Heart left ventricle (tissue), 16 donors: ENCODE results near the gene MDM4. TPM values are rescaled to one million over a fixed set of nuclear protein-coding genes. Genes with fewer than 3 reads are reported as not detected.

Experiments
- ATAC-seq, 4 donors: fragments of 200-7000 bp; cut with Tn5 transposase; one replicate each; pipeline ENCODE4 v1.9.1; 2020 to 2022; ENCODE audit warnings: moderate library complexity in 4 of 4, mild to moderate bottlenecking in 3 of 4, moderate number of reproducible peaks in 1 of 4
- DNase-seq, 5 donors: peaks; one replicate each; pipeline ENCODE4 v3.0.0-alpha.2; 2020
- H3K27ac ChIP-seq, 12 donors: fragments of 200-600 bp; sonication (generic) in 4 of 12; one replicate each; pipeline versions ENCODE4 v1.5.0 to v1.8.0; 2016 to 2022; ENCODE audit warnings: mild to moderate bottlenecking in 2 of 12
- H3K27me3 ChIP-seq, 9 donors: fragments of 200-600 bp; sonication (generic) in 2 of 9; one replicate each; pipeline versions ENCODE4 v1.5.1 to v1.8.0; 2016 to 2022; ENCODE audit warnings: mild to moderate bottlenecking in 3 of 9
- H3K36me3 ChIP-seq, 9 donors: fragments of 200-600 bp; sonication (generic) in 2 of 9; one replicate each; pipeline versions ENCODE4 v1.5.0 to v1.8.0; 2018 to 2022; ENCODE audit warnings: mild to moderate bottlenecking in 2 of 9
- H3K4me1 ChIP-seq, 12 donors: fragments of 200-600 bp; sonication (generic) in 4 of 12; one replicate each; pipeline versions ENCODE4 v1.5.0 to v1.8.0; 2016 to 2022; ENCODE audit warnings: mild to moderate bottlenecking in 3 of 12
- H3K4me3 ChIP-seq, 12 donors: fragments of 200-600 bp; sonication (generic) in 4 of 12; one replicate each; pipeline versions ENCODE4 v1.5.0 to v1.8.0; 2017 to 2022; ENCODE audit warnings: mild to moderate bottlenecking in 9 of 12, moderate library complexity in 4 of 12
- H3K9me3 ChIP-seq, 12 donors: fragments of 200-600 bp; sonication (generic) in 4 of 12; one replicate each; pipeline versions ENCODE4 v1.5.0 to v1.8.0; 2016 to 2022; ENCODE audit warnings: mild to moderate bottlenecking in 1 of 12
- CTCF ChIP-seq, 12 donors: fragments of 200-600 bp; sonication (generic) in 4 of 12; IDR thresholded peaks; one replicate each; pipeline versions ENCODE4 v1.5.0 to v1.8.0; 2018 to 2022; ENCODE audit warnings: antibody characterized with exemption in 12 of 12, mild to moderate bottlenecking in 5 of 12
- POLR2A ChIP-seq, 2 donors: fragments of 450-650 bp; IDR thresholded peaks; one replicate each; pipeline ENCODE4 v1.6.1; 2017; ENCODE audit warnings: antibody characterized with exemption in 2 of 2, mild to moderate bottlenecking in 2 of 2, moderate library complexity in 2 of 2
- WGBS, 4 donors: extraction: QIAGEN DNeasy Blood & Tissue Kit in 2 of 4; methylation state at CpG; one replicate each; pipeline versions ENCODE4 v1.1.5 to v1.1.7; 2013 to 2018; 5-methylcytosine and 5-hydroxymethylcytosine counted together
- intact Hi-C, 10 donors: fragments of 100-400 bp; cut with DNase I; formaldehyde crosslinking; loops; one replicate each; pipeline versions ENCODE4 v1.11.1 to v1.14.2; 2022
- polyA plus RNA-seq, 2 donors: library from polyadenylated mRNA; stranded (reverse); fragments of 200-250 nt; gene quantifications; one replicate each; pipeline ENCODE4 v1.2.3, GENCODE V29; 2013
- total RNA-seq, 9 donors: library from RNA; depleted of rRNA in 2 of 9; stranded (reverse); fragments of >200 nt in 2 of 9; fragmentation: NEBNext Ultra II Directional in 3 of 9; extraction: Animal tissue kit (Norgen Biotek cat#: 25700) in 3 of 9; gene quantifications; one replicate each; pipeline versions ENCODE4 v1.1.0 to v1.2.4, GENCODE V29; 2016 to 2023
- donor health status: ischemic (EF 13 %, LVEDD 7.1; RV severe dilation, severe dysfunction).
- donor health status: healthy with polysubstance abuse.
- donor health status: DM: no; HTN: yes; CAD: no.
- donor health status: DM: no; HTN: no; CAD: no.
- donor health status: ischemic (EF 25% LVEDD 6.9; RV normal size, moderate dysfunction).
- donor health status: ischemic (EF 25% LVEDD 5.7; RV mildly dilated, moderate dysfunction).
- donor health status: healthy.
- donor health status: DM: yes; HTN: yes; CAD: no.
- donor health status: ischemic (EF 35%, LVEDD 5.7; RV mildly dilated, moderate dysfunction).
- donor health status: nonischemic (EF 11% LVEDD 7.7; RV severe dilation, severe dysfunction).
- donor health status: DM: yes; HTN: yes; CAD: no.
- donor health status: PGD.
- donor health status: ischemic (EF 29% LVEDD 5.4; RV normal size, mild dysfunction).
- donor health status: nonischemic (EF 23%, LVEDD 6.1; RV moderate dilation, normal function).

The MDM4 gene
- total and polyA plus RNA-seq, 11 donors = 5.7 to 48.7 (median 31.6) TPM

- no peak for DNase-seq
- Histone ChIP-seq H3K4me1 (peaks cover 0 to 5% (median 0%) of the 10 kb centered on the region in 12 donors), H3K27me3 (no peaks in the 10 kb centered on the region), H3K27ac (no peak overlapping the region), H3K36me3 (peaks cover 0 to 61% (median 11%) of the 10 kb centered on the region in 9 donors), H3K4me3 (no peak overlapping the region), H3K9me3 (no peaks in the 10 kb centered on the region)
- TF ChIP-seq POLR2A (IDR thresholded peaks at IDR 0.05) (no peak), CTCF (IDR thresholded peaks at IDR 0.05) (no peak)
- no peak for ATAC-seq
- intact Hi-C loops = loop anchor here in 8 of 10 donors (1.0 to 10.0 kb wide), 10 partner anchors 60 to 390 kb away; no protein-coding TSS in a partner anchor
- WGBS, 4 donors = 85 to 90% (median 88%) methylated on average over 4 of the region's 4 CpGs
Measured at GRCh38 chr1:204564835-204565234, 48.6 kb downstream of the MDM4 start.

- Histone ChIP-seq H3K9me3 (no peaks in the 10 kb centered on the region), H3K36me3 (peaks cover 0 to 56% (median 11%) of the 10 kb centered on the region in 9 donors), H3K4me3 (no peak overlapping the region), H3K27me3 (no peaks in the 10 kb centered on the region), H3K27ac (no peak overlapping the region), H3K4me1 (no peaks in the 10 kb centered on the region)
- ATAC-seq (peak; percentile 38 to 88 (median 80)), DNase-seq (peak in 3 of 5 donors; percentile 33 to 38 (median 37))
- TF ChIP-seq CTCF (IDR thresholded peaks at IDR 0.05) = peak; percentile 47 to 72 (median 63)
- no peak for TF ChIP-seq POLR2A (IDR thresholded peaks at IDR 0.05)
- intact Hi-C loops = loop anchor here (1.0 to 10.0 kb wide), 13 partner anchors 59 to 389 kb away; no protein-coding TSS in a partner anchor
- 32 to 38% (median 37%) methylated on average over 13 of the region's 13 CpGs for WGBS, 4 donors
Measured at GRCh38 chr1:204565617-204566582, 49.7 kb downstream of the MDM4 start.

GRCh38 chr1:204566583-204566955 is 50.4 kb downstream of the MDM4 start:
- DNase-seq (no peak), ATAC-seq (no peak)
- intact Hi-C loops = loop anchor here (1.0 to 10.0 kb wide), 12 partner anchors 58 to 388 kb away; no protein-coding TSS in a partner anchor
- 92 to 96% (median 93%) methylated on average over 6 of the region's 6 CpGs for WGBS, 4 donors
- peaks cover 0 to 53% (median 11%) of the 10 kb centered on the region in 9 donors for H3K36me3 ChIP-seq
- no peak overlapping the region for H3K27ac ChIP-seq
- TF ChIP-seq CTCF (IDR thresholded peaks at IDR 0.05) (no peak), POLR2A (IDR thresholded peaks at IDR 0.05) (no peak)
- no peaks in the 10 kb centered on the region for H3K4me1 ChIP-seq
- H3K9me3 ChIP-seq = no peaks in the 10 kb centered on the region
- H3K4me3 ChIP-seq = no peak overlapping the region
- H3K27me3 ChIP-seq = no peaks in the 10 kb centered on the region

GRCh38 chr1:204567071-204567470 is 50.9 kb downstream of the MDM4 start:
- intact Hi-C loops = loop anchor here in 9 of 10 donors (2.0 to 10.0 kb wide), 8 partner anchors 58 to 388 kb away; no protein-coding TSS in a partner anchor
- 82 to 90% (median 86%) methylated on average over 5 of the region's 5 CpGs for WGBS, 4 donors
- peaks cover 0 to 52% (median 9%) of the 10 kb centered on the region in 9 donors for H3K36me3 ChIP-seq
- H3K27ac ChIP-seq = no peak overlapping the region
- H3K27me3 ChIP-seq = no peaks in the 10 kb centered on the region
- DNase-seq = no peak
- H3K9me3 ChIP-seq = no peaks in the 10 kb centered on the region
- no peak for ATAC-seq
- TF ChIP-seq CTCF (IDR thresholded peaks at IDR 0.05) (no peak), POLR2A (IDR thresholded peaks at IDR 0.05) (no peak)
- H3K4me3 ChIP-seq = no peak overlapping the region
- no peaks in the 10 kb centered on the region for H3K4me1 ChIP-seq
